NOMO-1 treated with dmso at 0.1 percent for 144 hours (cell line): ENCODE results near the gene CFAP69.

ENCODE experiments used
- DNase-seq: peaks from one replicate; lab custom pipeline; 2025; ENCODE audit not compliant: unreplicated experiment; lab: John Stamatoyannopoulos, UW

CFAP69 gene

GRCh38 chr7:90270431-90271178 is 25.6 kb downstream of the CFAP69 start:
- DNase-seq: no peak

GRCh38 chr7:90271753-90272152 is 26.8 kb downstream of the CFAP69 start:
- no peak for DNase-seq

- no peak for DNase-seq
Observed at GRCh38 chr7:90272242-90272641, 27.3 kb downstream of the CFAP69 start.

GRCh38 chr7:90274161-90274560 is 29.2 kb downstream of the CFAP69 start:
- DNase-seq: no peak

GRCh38 chr7:90276033-90276728 is 31.2 kb downstream of the CFAP69 start:
- no peak for DNase-seq

GRCh38 chr7:90288154-90288553 is 43.2 kb downstream of the CFAP69 start:
- DNase-seq: no peak

- peak; percentile 53 for DNase-seq
Observed at GRCh38 chr7:90290244-90291113, 45.5 kb downstream of the CFAP69 start.

- DNase-seq: peak; percentile 70
Observed at GRCh38 chr7:90298145-90299038, 53.4 kb downstream of the CFAP69 start.

GRCh38 chr7:90303241-90303640 is 58.3 kb downstream of the CFAP69 start:
- no peak for DNase-seq

- no peak for DNase-seq
Observed at GRCh38 chr7:90309872-90310271, 64.9 kb downstream of the CFAP69 start.

GRCh38 chr7:90311175-90311574 is 66.2 kb downstream of the CFAP69 start:
- no peak for DNase-seq

- DNase-seq: no peak
Observed at GRCh38 chr7:90312745-90313144, 67.8 kb downstream of the CFAP69 start.

GRCh38 chr7:90313907-90314306 is 68.9 kb downstream of the CFAP69 start:
- DNase-seq: no peak

GRCh38 chr7:90320014-90320413 is 75.0 kb downstream of the CFAP69 start:
- DNase-seq: no peak

- no peak for DNase-seq
Observed at GRCh38 chr7:90320418-90320800, 75.4 kb downstream of the CFAP69 start.

GRCh38 chr7:90320801-90321494 is 76.0 kb downstream of the CFAP69 start, which contains the start of gene FAM237B:
Gene FAM237B (minus strand): TSS chr7:90321304. CDS start chr7:90319748, 1,556 bp downstream.
- no peak for DNase-seq

GRCh38 chr7:90322837-90323236 is 77.9 kb downstream of the CFAP69 start:
- DNase-seq: no peak

- no peak for DNase-seq
Observed at GRCh38 chr7:90326500-90326899, 81.5 kb downstream of the CFAP69 start.

- no peak for DNase-seq
Observed at GRCh38 chr7:90334193-90334843, 89.3 kb downstream of the CFAP69 start.
